Effector CD8-positive, alpha-beta T cell (primary cell): ENCODE data around the gene NR1H3.
"Not testable (repeated sequence)": the region's sequence is repeated elsewhere in the genome, so short reads cannot be mapped to it uniquely, and the experiment has no call there.

Experiments
- DNase-seq: peaks from one replicate; lab custom pipeline; 2025; lab: John Stamatoyannopoulos, UW
- total RNA-seq, 4 experiments: gene quantifications; one replicate each; lab custom pipeline; 2026; lab: John Stamatoyannopoulos, UW

Gene NR1H3
- 6.9 to 10.8 (median 9.0) reads per million in 4 experiments for total RNA-seq

GRCh38 chr11:47257517-47258316, at the start of gene NR1H3:
NR1H3 (plus strand) TSS chr11:47257996; CDS start chr11:47259217, 1,221 bp downstream.
- no peak for DNase-seq

GRCh38 chr11:47208008-47208552, 49.7 kb upstream of the NR1H3 start:
- DNase-seq, result not testable (repeated sequence)

GRCh38 chr11:47208628-47209027, 49.2 kb upstream of the NR1H3 start:
- no peak for DNase-seq

- no peak for DNase-seq
These were observed 44.9 kb upstream of the NR1H3 start for GRCh38 chr11:47212938-47213337.

DNA sequence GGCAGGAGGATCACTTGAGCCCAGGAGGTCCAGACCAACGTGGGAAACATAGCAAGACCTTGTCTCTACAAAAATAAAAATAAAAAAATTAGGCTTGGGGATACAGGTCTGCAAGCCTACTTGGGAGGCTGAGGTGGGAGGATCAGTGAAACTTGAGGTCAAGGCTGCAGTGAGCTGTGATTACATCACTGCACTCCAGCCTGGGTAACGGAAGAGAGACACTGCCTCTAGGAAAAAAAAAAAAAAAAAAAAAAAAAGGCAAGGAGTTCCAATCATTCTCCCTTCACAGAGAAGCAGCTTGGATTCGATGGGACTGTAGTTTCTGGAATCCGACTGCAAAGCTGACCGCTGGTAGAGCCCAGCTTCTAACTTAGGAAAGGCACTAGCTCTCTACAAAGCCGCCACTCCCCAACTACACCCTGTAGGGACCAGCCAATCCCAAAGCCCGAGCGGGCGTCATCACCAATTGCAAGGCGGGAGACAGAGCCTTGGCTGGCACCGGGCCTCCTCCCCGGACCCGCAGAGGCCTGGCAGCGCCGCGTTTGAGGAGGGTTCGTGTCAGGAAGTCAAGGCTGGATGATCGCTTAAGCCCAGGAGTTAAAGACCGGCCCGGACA, 43.7 kb upstream of the NR1H3 start:
- peak; percentile 69 for DNase-seq

DNA sequence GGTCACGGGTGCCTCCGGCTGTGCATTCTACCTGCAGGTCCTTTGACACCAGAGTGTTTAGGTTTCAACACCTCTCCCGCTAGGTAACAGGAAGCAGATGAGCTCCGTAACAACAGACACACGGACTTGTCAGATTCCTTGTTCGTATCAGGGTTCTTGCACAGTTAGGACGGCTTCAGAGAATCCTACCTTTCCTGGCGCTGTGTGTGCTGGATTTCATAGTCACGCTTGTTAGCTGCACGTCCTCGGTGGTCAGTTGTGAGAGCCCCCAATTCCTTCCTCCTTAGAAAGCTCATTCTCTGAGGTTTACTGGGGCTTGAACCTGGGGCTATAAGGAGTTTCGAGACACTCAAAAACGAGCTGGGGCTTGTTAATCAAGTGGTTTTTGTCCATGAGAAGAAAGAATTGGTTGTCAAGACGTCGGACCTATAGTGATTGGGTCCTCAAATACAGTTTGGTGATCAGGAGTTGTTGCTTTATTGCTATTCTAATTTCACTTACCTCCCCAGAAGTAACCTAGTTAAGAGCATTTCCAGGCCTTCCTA, 42.4 kb upstream of the NR1H3 start:
- DNase-seq, result no peak

DNA sequence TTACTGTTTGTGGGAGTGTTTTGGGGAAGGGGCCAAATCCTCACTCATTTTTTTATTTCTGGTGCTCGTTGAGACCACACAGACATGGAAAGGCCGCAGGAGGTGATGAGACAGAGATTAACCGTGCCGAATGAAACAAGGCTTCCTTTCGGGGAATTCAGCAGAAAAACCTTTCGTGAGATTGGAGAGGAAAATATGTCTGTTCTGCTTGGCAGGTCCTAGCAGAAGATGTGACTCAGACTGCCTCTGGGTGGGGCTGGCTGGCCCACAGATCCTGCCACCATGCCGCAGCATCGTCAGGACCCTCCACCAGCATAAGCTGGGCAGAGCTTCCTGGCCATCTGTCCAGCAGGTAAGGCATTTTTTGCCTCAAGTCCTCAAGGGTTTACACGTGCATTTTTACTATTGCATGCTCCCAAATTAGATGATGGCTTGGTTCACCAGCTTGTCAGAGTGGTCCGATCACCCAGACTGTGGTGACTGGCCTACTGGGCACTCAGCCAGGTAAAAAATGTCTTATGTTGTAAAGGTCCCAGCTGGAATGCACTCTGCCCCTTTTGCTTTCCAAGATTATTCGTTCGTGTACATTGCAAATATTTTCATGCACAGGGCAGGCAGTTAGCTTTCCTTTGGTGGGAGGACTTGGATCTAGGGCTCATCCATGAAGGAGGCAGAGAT, 41.5 kb upstream of the NR1H3 start:
- no peak for DNase-seq

DNA sequence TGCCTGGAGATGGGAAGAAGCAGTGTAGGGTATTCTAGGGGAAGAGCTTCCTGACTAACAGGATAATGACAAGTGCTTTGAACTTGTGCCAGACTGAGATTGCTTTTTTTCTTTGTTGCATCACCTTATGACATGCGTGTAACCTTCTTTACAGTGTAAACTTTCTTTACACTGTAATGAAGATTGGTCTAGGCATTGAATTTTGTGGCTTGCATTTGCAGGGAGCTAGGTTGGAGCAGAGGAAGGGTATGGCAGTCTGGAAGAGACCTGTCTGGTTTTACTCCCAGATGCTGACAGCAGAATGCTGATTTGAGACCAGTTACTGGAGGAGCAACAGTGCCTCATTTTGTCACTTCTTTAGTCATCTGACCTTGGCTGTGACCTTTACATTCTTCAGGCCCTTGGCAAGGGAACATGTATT, 37.4 kb upstream of the NR1H3 start:
- DNase-seq, result no peak

DNA sequence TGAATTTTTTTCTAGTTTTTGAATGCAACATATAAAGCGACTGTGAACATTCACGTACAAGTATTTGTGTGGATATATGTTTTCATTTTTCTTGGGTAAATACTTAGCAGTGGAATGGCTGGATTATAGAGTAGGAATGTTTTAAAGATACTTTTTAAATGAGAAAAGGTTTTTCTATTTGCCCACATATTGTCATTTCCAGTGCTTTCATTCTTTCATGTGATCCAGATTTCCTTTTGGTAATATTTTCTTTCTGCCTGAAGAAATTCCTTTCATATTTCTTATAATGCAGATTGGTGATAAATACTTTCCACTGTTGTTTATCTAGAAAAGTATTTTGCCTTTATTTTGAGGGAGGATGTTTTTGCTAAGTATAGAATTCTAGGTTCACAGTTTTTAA, 35.1 kb upstream of the NR1H3 start:
- no peak for DNase-seq

GRCh38 chr11:47225552-47226400, 32.0 kb upstream of the NR1H3 start:
- no peak for DNase-seq

- DNase-seq, result no peak
These were observed 28.6 kb upstream of the NR1H3 start for GRCh38 chr11:47229161-47229560.

DNA sequence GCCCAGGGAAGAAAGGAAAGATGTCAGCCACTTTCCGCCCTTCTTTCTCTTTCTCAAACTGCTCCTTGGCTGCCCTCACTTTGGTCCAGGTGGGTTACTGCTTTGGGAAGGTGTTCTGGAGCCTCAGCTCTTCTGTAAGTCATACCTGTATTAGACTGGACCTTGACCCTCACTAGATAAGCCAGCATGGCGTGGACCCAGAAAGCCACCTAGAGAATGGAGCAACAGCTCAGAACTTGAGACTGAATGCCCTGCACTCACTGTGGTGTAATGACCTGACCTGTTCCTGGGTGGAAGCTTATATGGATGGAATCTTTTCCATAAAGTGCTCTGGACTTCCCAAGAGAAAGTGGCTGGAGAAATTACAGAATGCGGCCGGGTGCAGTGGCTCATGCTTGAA, 24.7 kb upstream of the NR1H3 start:
- no peak for DNase-seq

DNA sequence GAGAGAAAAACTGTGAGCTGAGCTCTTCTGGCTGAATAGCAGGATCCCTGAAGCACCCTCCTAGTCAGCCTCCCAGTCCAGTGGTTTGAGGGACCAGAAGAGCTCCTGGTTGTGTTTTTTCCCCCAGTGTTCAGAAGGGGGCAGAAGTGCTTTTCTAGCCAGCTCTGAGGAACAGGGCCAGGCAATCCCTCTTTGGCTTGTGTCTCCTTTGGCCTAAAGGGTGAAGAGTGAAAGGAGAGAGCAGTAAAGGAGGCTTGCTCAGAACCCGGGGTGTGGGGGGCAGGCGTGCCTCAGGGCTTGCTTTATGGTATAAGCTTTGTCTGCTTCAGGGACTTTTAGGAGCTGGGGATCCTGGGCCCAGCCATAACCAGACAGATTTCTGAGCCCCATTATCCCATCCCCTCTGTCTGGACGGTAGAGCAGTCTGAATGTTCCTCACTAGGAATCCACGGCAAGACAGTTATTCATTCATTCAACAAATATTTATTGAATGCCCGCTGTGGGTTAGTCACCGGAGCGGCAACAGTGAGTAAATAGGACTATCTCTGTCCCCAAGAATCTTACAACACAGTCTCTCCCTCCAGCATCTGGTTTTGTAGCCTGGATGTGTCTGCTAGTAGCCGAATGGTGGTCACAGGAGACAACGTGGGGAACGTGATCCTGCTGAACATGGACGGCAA, 23.7 kb upstream of the NR1H3 start:
- no peak for DNase-seq

DNA sequence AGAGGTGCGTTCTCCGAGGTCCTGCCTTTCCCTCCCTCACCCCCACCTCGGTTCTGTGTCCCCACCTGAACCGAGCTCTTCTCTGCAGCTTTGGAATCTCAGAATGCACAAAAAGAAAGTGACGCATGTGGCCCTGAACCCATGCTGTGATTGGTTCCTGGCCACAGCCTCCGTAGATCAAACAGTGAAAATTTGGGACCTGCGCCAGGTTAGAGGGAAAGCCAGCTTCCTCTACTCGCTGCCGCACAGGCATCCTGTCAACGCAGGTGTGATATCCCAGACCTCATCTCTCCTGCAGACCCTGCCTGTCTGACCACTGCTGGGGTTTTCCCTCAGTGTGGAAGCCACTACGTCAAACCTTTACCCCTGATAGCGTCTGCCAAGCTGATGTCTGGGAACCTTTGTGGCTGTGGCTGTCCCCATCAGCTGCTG, 23.1 kb upstream of the NR1H3 start:
- peak; percentile 58 for DNase-seq

DNA sequence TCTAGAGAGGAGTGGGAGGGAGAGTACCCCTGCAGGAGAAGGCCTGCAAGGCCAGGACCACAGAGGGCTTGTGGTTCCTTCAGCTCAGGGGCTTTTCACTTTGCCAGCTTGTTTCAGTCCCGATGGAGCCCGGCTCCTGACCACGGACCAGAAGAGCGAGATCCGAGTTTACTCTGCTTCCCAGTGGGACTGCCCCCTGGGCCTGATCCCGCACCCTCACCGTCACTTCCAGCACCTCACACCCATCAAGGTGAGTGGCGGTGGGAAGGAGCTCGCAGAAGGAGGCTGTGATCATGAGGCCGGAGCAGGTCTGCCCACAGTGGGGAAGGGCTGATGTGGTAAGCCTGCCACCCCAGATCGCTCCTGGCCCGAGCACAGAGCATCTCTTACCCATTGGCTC, 22.6 kb upstream of the NR1H3 start:
- no peak for DNase-seq

GRCh38 chr11:47236482-47236881, 21.3 kb upstream of the NR1H3 start:
- DNase-seq, result no peak

GRCh38 chr11:47239852-47240251, 17.9 kb upstream of the NR1H3 start:
- DNase-seq, result no peak

- no peak for DNase-seq
These were observed 15.9 kb upstream of the NR1H3 start for GRCh38 chr11:47241841-47242301.

DNA sequence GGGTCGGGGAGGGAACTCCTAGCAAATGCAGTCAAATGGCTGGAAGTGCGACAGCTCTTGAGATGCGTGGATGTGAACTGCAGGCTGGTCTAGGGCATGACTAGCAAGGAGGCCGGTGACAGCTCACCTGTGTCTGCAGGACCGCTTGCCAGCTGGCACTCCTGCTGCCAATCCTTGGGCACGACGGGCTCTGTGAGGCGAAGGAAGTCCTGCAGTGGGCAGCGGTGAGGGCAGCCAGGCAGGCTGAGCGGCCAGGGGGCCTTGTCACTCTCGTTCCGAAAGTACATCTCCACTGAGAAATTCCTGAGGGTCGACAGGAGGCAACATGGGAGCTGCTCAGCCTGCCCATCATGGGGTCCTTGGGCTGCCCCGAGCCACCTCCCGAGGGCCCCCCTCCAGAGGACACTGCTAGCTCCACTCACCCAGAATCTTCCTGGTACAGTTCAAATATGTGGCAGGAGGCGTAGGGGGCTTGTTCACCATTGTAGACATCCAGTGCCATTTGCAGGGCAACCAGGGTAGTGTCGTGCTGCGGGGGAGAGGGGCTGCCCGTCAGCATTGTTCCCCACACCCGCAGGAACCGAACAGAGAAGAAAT, 15.1 kb upstream of the NR1H3 start:
- DNase-seq, result no peak

DNA sequence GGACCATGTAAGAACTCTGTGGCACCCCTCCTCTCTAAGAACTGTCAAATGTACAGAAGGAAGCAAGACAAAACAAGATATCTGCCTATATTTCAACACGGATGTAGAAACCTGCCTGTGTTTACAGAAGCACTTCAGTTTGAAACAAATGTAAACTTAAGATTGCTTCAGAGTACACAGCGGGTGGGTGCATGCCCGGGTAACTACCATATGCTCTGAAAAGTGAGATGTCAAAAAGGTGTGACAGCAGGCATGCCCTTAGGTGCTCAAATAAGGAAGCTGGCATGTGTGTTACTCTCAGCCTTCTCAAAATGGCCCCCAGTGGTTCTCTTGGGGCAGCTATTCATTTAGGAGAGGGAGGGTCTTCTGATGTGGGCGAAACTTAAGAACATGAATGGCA, 14.3 kb upstream of the NR1H3 start:
- no peak for DNase-seq
